Activated CD4-positive, alpha-beta T cell treated with anti-CD3 and anti-CD28 coated beads for 36 hours (primary cell): ENCODE measurements around the gene DMRTB1. TPM values are rescaled to one million over a fixed set of nuclear protein-coding genes. Genes with fewer than 3 reads are reported as not detected.

Experiments used
- ATAC-seq: fragments of 200-7000 bp; cut with Tn5 transposase; one replicate; pipeline ENCODE4 v1.10.0; 2021; ENCODE audit warnings: mild to moderate bottlenecking, moderate library complexity
- CTCF ChIA-PET: fragments of 350-600 bp; sonication (Branson Sonifier 250); formaldehyde crosslinking; loops from one replicate; lab custom pipeline; 2021; ENCODE audit warnings: antibody characterized with exemption; lab: Charles Lee
- POLR2A ChIA-PET: fragments of 350-600 bp; sonication (Branson Sonifier 250); formaldehyde crosslinking; loops from one replicate; lab custom pipeline; 2021; ENCODE audit warnings: antibody characterized with exemption, inconsistent platforms; lab: Charles Lee
- DNase-seq: peaks from one replicate; pipeline ENCODE4 v3.0.0-alpha.2; 2020
- H3K27ac Mint-ChIP-seq: one replicate; pipeline ENCODE4 v1.8.0; 2021; ENCODE audit warnings: mixed read lengths
- H3K27me3 Mint-ChIP-seq: one replicate; pipeline ENCODE4 v1.8.0; 2021; ENCODE audit warnings: mixed read lengths
- H3K36me3 Mint-ChIP-seq: one replicate; pipeline ENCODE4 v1.8.0; 2021; ENCODE audit warnings: low read depth, mixed read lengths
- H3K4me1 Mint-ChIP-seq: one replicate; pipeline ENCODE4 v1.8.0; 2021; ENCODE audit warnings: mixed read lengths
- H3K4me3 Mint-ChIP-seq: one replicate; pipeline ENCODE4 v1.8.0; 2021; ENCODE audit warnings: mild to moderate bottlenecking, moderate library complexity, mixed read lengths
- H3K9me3 Mint-ChIP-seq: one replicate; pipeline ENCODE4 v1.8.0; 2021; ENCODE audit warnings: low read depth, mixed read lengths
- intact Hi-C, 2 experiments: fragments of 100-400 bp; cut with DNase I in 1 of 2; cut with micrococcal nuclease in 1 of 2; formaldehyde crosslinking; loops; one replicate each; pipeline versions ENCODE4 v1.14.2 to v1.15.1; 2022 to 2024; cut with DNase I, micrococcal nuclease
- total RNA-seq, 2 experiments: library from RNA; stranded (reverse); gene quantifications; one replicate each; pipeline ENCODE4 v1.2.3, GENCODE V29; 2021

DMRTB1 gene
- total RNA-seq, 2 experiments from 2014 or later, result 0.23 to 0.25 TPM

GRCh38 chr1:53481456-53481855 lies 22.3 kb downstream of the DMRTB1 start:
- POLR2A ChIA-PET, result no interaction called here
- Mint-ChIP-seq H3K4me3 (no peak overlapping the region), H3K27me3 (peaks cover 4% of the 10 kb centered on the region), H3K27ac (no peak overlapping the region), H3K36me3 (no peaks in the 10 kb centered on the region), H3K9me3 (no peaks in the 10 kb centered on the region), H3K4me1 (peaks cover 3% of the 10 kb centered on the region)
- DNase-seq, result no peak
- ATAC-seq, result no peak
- CTCF ChIA-PET, result no interaction called here
- intact Hi-C loops, result loop anchor here in 1 of 2 experiments (5.0 kb wide), 1 partner anchor 111 kb away; no protein-coding TSS in a partner anchor

GRCh38 chr1:53482441-53483153 lies 23.4 kb downstream of the DMRTB1 start:
- Mint-ChIP-seq H3K27ac (no peak overlapping the region), H3K36me3 (no peaks in the 10 kb centered on the region), H3K4me3 (no peak overlapping the region), H3K4me1 (peaks cover 3% of the 10 kb centered on the region), H3K27me3 (peaks cover 5% of the 10 kb centered on the region), H3K9me3 (no peaks in the 10 kb centered on the region)
- ATAC-seq (no peak), DNase-seq (no peak)
- intact Hi-C loops, result loop anchor here in 1 of 2 experiments (5.0 kb wide), 1 partner anchor 110 kb away; no protein-coding TSS in a partner anchor
- POLR2A ChIA-PET, result no interaction called here
- CTCF ChIA-PET, result no interaction called here

GRCh38 chr1:53483170-53483569 lies 24.0 kb downstream of the DMRTB1 start:
- DNase-seq (no peak), ATAC-seq (no peak)
- intact Hi-C loops, result loop anchor here in 1 of 2 experiments (5.0 kb wide), 1 partner anchor 109 kb away; no protein-coding TSS in a partner anchor
- Mint-ChIP-seq H3K4me1 (peaks cover 3% of the 10 kb centered on the region), H3K4me3 (no peak overlapping the region), H3K27ac (no peak overlapping the region), H3K9me3 (no peaks in the 10 kb centered on the region), H3K36me3 (no peaks in the 10 kb centered on the region), H3K27me3 (peaks cover 7% of the 10 kb centered on the region)
- ChIA-PET POLR2A (no interaction called here), CTCF (no interaction called here)

GRCh38 chr1:53483656-53484055 lies 24.5 kb downstream of the DMRTB1 start:
- H3K27me3 Mint-ChIP-seq, result peaks cover 7% of the 10 kb centered on the region
- no peak overlapping the region for H3K4me3 Mint-ChIP-seq
- no peaks in the 10 kb centered on the region for H3K36me3 Mint-ChIP-seq
- no peak overlapping the region for H3K27ac Mint-ChIP-seq
- DNase-seq (no peak), ATAC-seq (no peak)
- intact Hi-C loops, result loop anchor here in 1 of 2 experiments (5.0 kb wide), 1 partner anchor 109 kb away; no protein-coding TSS in a partner anchor
- H3K4me1 Mint-ChIP-seq, result peaks cover 3% of the 10 kb centered on the region
- CTCF ChIA-PET, result interaction anchor here (0.5 to 0.8 kb wide), 3 partner anchors 11 to 165 kb away, joined by 3 to 6 read pairs (median 3); no protein-coding TSS in a partner anchor
- POLR2A ChIA-PET, result no interaction called here
- H3K9me3 Mint-ChIP-seq, result no peaks in the 10 kb centered on the region

- DNase-seq (no peak), ATAC-seq (no peak)
- Mint-ChIP-seq H3K4me1 (peaks cover 3% of the 10 kb centered on the region), H3K4me3 (no peak overlapping the region), H3K9me3 (no peaks in the 10 kb centered on the region), H3K36me3 (no peaks in the 10 kb centered on the region), H3K27me3 (peaks cover 7% of the 10 kb centered on the region), H3K27ac (no peak overlapping the region)
- intact Hi-C loops, result loop anchor here (1.0 to 5.0 kb wide), 4 partner anchors 107 to 269 kb away; no protein-coding TSS in a partner anchor
- POLR2A ChIA-PET, result no interaction called here
- CTCF ChIA-PET, result interaction anchor here (0.6 to 1.5 kb wide), 7 partner anchors 10 to 288 kb away, joined by 3 to 6 read pairs (median 5); no protein-coding TSS in a partner anchor
Measured at GRCh38 chr1:53484705-53485477, 25.7 kb downstream of the DMRTB1 start.

GRCh38 chr1:53485478-53486394 lies 26.5 kb downstream of the DMRTB1 start:
- peak; percentile 94 for ATAC-seq
- Mint-ChIP-seq H3K27me3 (peaks cover 9% of the 10 kb centered on the region), H3K36me3 (no peaks in the 10 kb centered on the region), H3K4me3 (no peak overlapping the region), H3K27ac (no peak overlapping the region), H3K4me1 (peaks cover 3% of the 10 kb centered on the region), H3K9me3 (no peaks in the 10 kb centered on the region)
- peak; percentile 88 for DNase-seq
- ChIA-PET POLR2A (no interaction called here), CTCF (interaction anchor here (0.6 to 1.7 kb wide), 7 partner anchors 8 to 1229 kb away, joined by 3 to 8 read pairs (median 5); no protein-coding TSS in a partner anchor)
- intact Hi-C loops, result loop anchor here (1.0 kb wide), 3 partner anchors 109 to 269 kb away; no protein-coding TSS in a partner anchor

- H3K27me3 Mint-ChIP-seq, result peaks cover 9% of the 10 kb centered on the region
- H3K36me3 Mint-ChIP-seq, result no peaks in the 10 kb centered on the region
- ChIA-PET POLR2A (no interaction called here), CTCF (interaction anchor here (0.5 to 1.7 kb wide), 6 partner anchors 8 to 615 kb away, joined by 3 to 8 read pairs (median 5); no protein-coding TSS in a partner anchor)
- no peak for DNase-seq
- H3K4me1 Mint-ChIP-seq, result peaks cover 3% of the 10 kb centered on the region
- H3K27ac Mint-ChIP-seq, result no peak overlapping the region
- H3K4me3 Mint-ChIP-seq, result no peak overlapping the region
- no peak for ATAC-seq
- intact Hi-C loops, result no loop called here
- H3K9me3 Mint-ChIP-seq, result no peaks in the 10 kb centered on the region
Measured at GRCh38 chr1:53486395-53487026, 27.3 kb downstream of the DMRTB1 start.

- no peak for ATAC-seq
- no peak overlapping the region for H3K27ac Mint-ChIP-seq
- no peak overlapping the region for H3K4me3 Mint-ChIP-seq
- CTCF ChIA-PET, result interaction anchor here (0.7 to 0.8 kb wide), 2 partner anchors 247 to 896 kb away, joined by 3 read pairs; no protein-coding TSS in a partner anchor
- no peaks in the 10 kb centered on the region for H3K36me3 Mint-ChIP-seq
- no peaks in the 10 kb centered on the region for H3K9me3 Mint-ChIP-seq
- DNase-seq, result no peak
- POLR2A ChIA-PET, result no interaction called here
- intact Hi-C loops, result no loop called here
- peaks cover 11% of the 10 kb centered on the region for H3K27me3 Mint-ChIP-seq
- H3K4me1 Mint-ChIP-seq, result peaks cover under 1% of the 10 kb centered on the region
Measured at GRCh38 chr1:53490351-53490750, 31.2 kb downstream of the DMRTB1 start.

GRCh38 chr1:53495633-53496345 lies 36.6 kb downstream of the DMRTB1 start:
- intact Hi-C loops, result no loop called here
- CTCF ChIA-PET, result interaction anchor here (0.8 kb wide), 1 partner anchor 37 kb away, joined by 3 read pairs; no protein-coding TSS in a partner anchor
- H3K27ac Mint-ChIP-seq, result no peak overlapping the region
- ATAC-seq (no peak), DNase-seq (no peak)
- H3K4me3 Mint-ChIP-seq, result no peak overlapping the region
- H3K36me3 Mint-ChIP-seq, result no peaks in the 10 kb centered on the region
- H3K27me3 Mint-ChIP-seq, result peaks cover 2% of the 10 kb centered on the region
- no peaks in the 10 kb centered on the region for H3K9me3 Mint-ChIP-seq
- POLR2A ChIA-PET, result no interaction called here
- H3K4me1 Mint-ChIP-seq, result no peaks in the 10 kb centered on the region
